Embryonic facial prominence (tissue), 1 donor: Measurements from ENCODE around the gene PGRMC2.
"Not testable (repeated sequence)": the region's sequence is repeated elsewhere in the genome, so short reads cannot be mapped to it uniquely, and the experiment has no call there.

ENCODE experiments used
- DNase-seq: peaks from one replicate; pipeline ENCODE4 v3.0.0-alpha.2; 2016; ENCODE audit errors: extremely low spot score

The PGRMC2 gene

GRCh38 chr4:128267745-128268144, 19.9 kb downstream of the PGRMC2 start:
- no peak for DNase-seq

- not testable (repeated sequence) for DNase-seq
Measured at GRCh38 chr4:128267171-128267570, 20.4 kb downstream of the PGRMC2 start.

GRCh38 chr4:128265550-128265949, 22.1 kb downstream of the PGRMC2 start:
- not testable (repeated sequence) for DNase-seq

- not testable (repeated sequence) for DNase-seq
Measured at GRCh38 chr4:128259889-128260288, 27.7 kb downstream of the PGRMC2 start.

GRCh38 chr4:128258166-128258565, 29.4 kb downstream of the PGRMC2 start:
- DNase-seq, result not testable (repeated sequence)

GRCh38 chr4:128256539-128256938, 31.1 kb downstream of the PGRMC2 start:
- DNase-seq, result no peak

- DNase-seq, result no peak
Measured at GRCh38 chr4:128255906-128256305, 31.7 kb downstream of the PGRMC2 start.

- DNase-seq, result no peak
Measured at GRCh38 chr4:128249787-128250668, 37.6 kb downstream of the PGRMC2 start.

GRCh38 chr4:128247906-128248305, 39.7 kb downstream of the PGRMC2 start:
- no peak for DNase-seq

GRCh38 chr4:128245391-128245790, 42.2 kb downstream of the PGRMC2 start:
- not testable (repeated sequence) for DNase-seq

- no peak for DNase-seq
Measured at GRCh38 chr4:128244379-128244778, 43.2 kb downstream of the PGRMC2 start.

- no peak for DNase-seq
Measured at GRCh38 chr4:128242601-128243000, 45.0 kb downstream of the PGRMC2 start.

- no peak for DNase-seq
Measured at GRCh38 chr4:128241981-128242380, 45.6 kb downstream of the PGRMC2 start.

GRCh38 chr4:128241425-128241913, 46.1 kb downstream of the PGRMC2 start:
- DNase-seq, result no peak

GRCh38 chr4:128241019-128241418, 46.6 kb downstream of the PGRMC2 start:
- no peak for DNase-seq

- no peak for DNase-seq
Measured at GRCh38 chr4:128234836-128235235, 52.8 kb downstream of the PGRMC2 start.

- DNase-seq, result no peak
Measured at GRCh38 chr4:128232719-128233118, 54.9 kb downstream of the PGRMC2 start.

- no peak for DNase-seq
Measured at GRCh38 chr4:128228845-128229795, 58.5 kb downstream of the PGRMC2 start.

- no peak for DNase-seq
Measured at GRCh38 chr4:128227991-128228571, 59.5 kb downstream of the PGRMC2 start.

- DNase-seq, result peak; percentile 48
Measured at GRCh38 chr4:128225148-128225547, 62.5 kb downstream of the PGRMC2 start.

- no peak for DNase-seq
Measured at GRCh38 chr4:128221586-128221985, 66.0 kb downstream of the PGRMC2 start.
